Ishikawa (cell line): ENCODE data around the gene TMEM217.

Source experiments
- CREB1 ChIP-seq: IDR thresholded peaks from 2 replicates; pipeline ENCODE4 v1.6.1; 2012; ENCODE audit warnings: low read depth
- EGR1 ChIP-seq: IDR thresholded peaks from 2 replicates; pipeline ENCODE4 v1.6.1; 2012
- NFIC ChIP-seq: IDR thresholded peaks from 2 replicates; pipeline ENCODE4 v1.6.1; 2012
- RAD21 ChIP-seq: IDR thresholded peaks from 2 replicates; pipeline ENCODE4 v1.6.1; 2012; ENCODE audit warnings: low read depth
- REST ChIP-seq: IDR thresholded peaks from 2 replicates; pipeline ENCODE4 v1.6.1; 2012; ENCODE audit warnings: low read depth, mild to moderate bottlenecking
- TAF1 ChIP-seq: IDR thresholded peaks from 2 replicates; pipeline ENCODE4 v1.6.1; 2012; ENCODE audit warnings: low read depth, mild to moderate bottlenecking
- YY1 ChIP-seq: IDR thresholded peaks from 2 replicates; pipeline ENCODE4 v1.6.1; 2012; ENCODE audit warnings: low read depth
- TF ChIP-seq, protein P1 (sequence below): IDR thresholded peaks from 2 replicates; pipeline ENCODE4 v1.6.1; 2012

- TF ChIP-seq CREB1 (no peak), NFIC (no peak), EGR1 (no peak), REST (no peak), RAD21 (no peak), YY1 (no peak), TAF1 (no peak)
- TF ChIP-seq, protein P1, sequence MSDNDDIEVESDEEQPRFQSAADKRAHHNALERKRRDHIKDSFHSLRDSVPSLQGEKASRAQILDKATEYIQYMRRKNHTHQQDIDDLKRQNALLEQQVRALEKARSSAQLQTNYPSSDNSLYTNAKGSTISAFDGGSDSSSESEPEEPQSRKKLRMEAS, result no peak
These were observed 75.0 kb downstream of the TMEM217 start for GRCh38 chr6:37182736-37183590.
